Spleen (tissue), 11 donors: Measurements from ENCODE around the gene ARL15. TPM values are rescaled to one million over a fixed set of nuclear protein-coding genes. Genes with fewer than 3 reads are reported as not detected.
"Not testable (repeated sequence)": the region's sequence is repeated elsewhere in the genome, so short reads cannot be mapped to it uniquely, and the experiment has no call there.

Experiments
- DNase-seq: peaks from one replicate; pipeline ENCODE4 v3.0.0-alpha.2; 2020
- H3K27ac ChIP-seq, 8 donors: fragments of 200-600 bp; sonication (generic) in 7 of 8; 1 replicate in 4 of 8; 2 replicates in 4 of 8; pipeline versions ENCODE4 v1.5.0 to v1.8.0; 2016 to 2021; ENCODE audit warnings: inconsistent platforms in 4 of 8, mild to moderate bottlenecking in 4 of 8, moderate library complexity in 1 of 8
- H3K27me3 ChIP-seq, 7 donors: fragments of 200-600 bp; sonication (generic) in 6 of 7; replicated peaks in 1 of 7; 1 replicate in 4 of 7; 2 replicates in 3 of 7; pipeline versions ENCODE4 v1.5.0 to v1.8.0; 2016 to 2021; ENCODE audit warnings: inconsistent platforms in 3 of 7, mild to moderate bottlenecking in 1 of 7
- H3K36me3 ChIP-seq, 6 donors: fragments of 200-600 bp; sonication (generic) in 5 of 6; 1 replicate in 4 of 6; 2 replicates in 2 of 6; pipeline versions ENCODE4 v1.5.0 to v1.8.0; 2016 to 2021; ENCODE audit warnings: inconsistent platforms in 2 of 6
- H3K4me1 ChIP-seq, 6 donors: fragments of 200-600 bp; sonication (generic) in 5 of 6; 1 replicate in 3 of 6; 2 replicates in 3 of 6; pipeline versions ENCODE4 v1.5.0 to v1.8.0; 2016 to 2021; ENCODE audit warnings: inconsistent platforms in 3 of 6
- H3K4me3 ChIP-seq, 8 donors: fragments of 200-600 bp; sonication (generic) in 7 of 8; 1 replicate in 4 of 8; 2 replicates in 4 of 8; pipeline versions ENCODE4 v1.5.0 to v1.8.0; 2016 to 2021; ENCODE audit warnings: inconsistent platforms in 4 of 8, mild to moderate bottlenecking in 4 of 8, moderate library complexity in 2 of 8
- H3K9me3 ChIP-seq, 8 donors: fragments of 200-600 bp; sonication (generic) in 7 of 8; 1 replicate in 4 of 8; 2 replicates in 4 of 8; pipeline versions ENCODE4 v1.5.0 to v1.8.0; 2016 to 2021; ENCODE audit warnings: inconsistent platforms in 4 of 8
- POLR2A ChIP-seq, 3 donors: fragments of 450-650 bp; IDR thresholded peaks; one replicate each; pipeline ENCODE4 v1.5.1; 2017; ENCODE audit warnings: antibody characterized with exemption in 3 of 3, mild to moderate bottlenecking in 1 of 3
- POLR2AphosphoS5 ChIP-seq, 3 donors: sonication (generic); formaldehyde crosslinking; IDR thresholded peaks; one replicate each; pipeline ENCODE4 v1.5.1; 2017; ENCODE audit warnings: antibody characterized with exemption in 3 of 3
- WGBS, 5 donors: extraction: QIAGEN DNeasy Blood & Tissue Kit in 3 of 5; methylation state at CpG; one replicate each; pipeline versions ENCODE4 v1.1.5 to v1.1.7; 2013 to 2018; 5-methylcytosine and 5-hydroxymethylcytosine counted together
- intact Hi-C: fragments of 100-400 bp; cut with DNase I; formaldehyde crosslinking; loops from one replicate; pipeline ENCODE4 v1.15.0; 2023; ENCODE audit warnings: low total_unique reads
- microRNA-seq, 3 donors: library from miRNA; unstranded; fragments of <30 nt; microRNA quantifications; one replicate each; pipeline versions ENCODE4 to v1.1.0, GENCODE V29; 2019 to 2020
- polyA plus RNA-seq, 3 donors: library from polyadenylated mRNA; stranded (reverse); fragments of 200-250 nt; gene quantifications; one replicate each; pipeline ENCODE4 v1.2.1, GENCODE V29; 2013
- small RNA-seq, 4 donors: library from RNA; depleted of rRNA; stranded (forward); fragments of <200 nt; gene quantifications; one replicate each; pipeline ENCODE3, GENCODE V24; 2016
- total RNA-seq, 7 donors: library from RNA; depleted of rRNA in 3 of 7; stranded (reverse); fragments of >200 nt in 3 of 7; fragmentation: NEBNext Ultra II Directional in 4 of 7; extraction: Animal tissue kit (Norgen Biotek cat#: 25700) in 4 of 7; gene quantifications; one replicate each; pipeline versions ENCODE4 v1.1.0 to v1.2.1, GENCODE V29; 2016 to 2021
- TF ChIP-seq, protein P1 (sequence below), 11 experiments: fragments of 200-600 bp in 7 of 11; fragments of 450-650 bp in 4 of 11; sonication (generic) in 4 of 11; IDR thresholded peaks in 8 of 11; conservative IDR thresholded peaks in 3 of 11; 1 replicate in 7 of 11; 2 replicates in 4 of 11; pipeline versions ENCODE4 v1.4.0 to v1.8.0; 2016 to 2021; ENCODE audit warnings: antibody characterized with exemption in 11 of 11, inconsistent platforms in 4 of 11, mild to moderate bottlenecking in 1 of 11
- donor health status: healthy with polysubstance abuse.
- donor health status: DM: no; HTN: no; CAD: no; lungs with moderate emphysema.
- donor health status: DM: no; HTN: no; CAD: no.
- donor health status: Bipolar disorder and iron deficiency.
- donor health status: healthy.
- donor health status: DM: no; HTN: no; CAD: no.
- donor health status: DM: yes; HTN: yes; CAD: no.

ARL15 gene
- total and polyA plus RNA-seq, 10 donors, result 6.3 to 70.2 (median 37.1) TPM

DNA sequence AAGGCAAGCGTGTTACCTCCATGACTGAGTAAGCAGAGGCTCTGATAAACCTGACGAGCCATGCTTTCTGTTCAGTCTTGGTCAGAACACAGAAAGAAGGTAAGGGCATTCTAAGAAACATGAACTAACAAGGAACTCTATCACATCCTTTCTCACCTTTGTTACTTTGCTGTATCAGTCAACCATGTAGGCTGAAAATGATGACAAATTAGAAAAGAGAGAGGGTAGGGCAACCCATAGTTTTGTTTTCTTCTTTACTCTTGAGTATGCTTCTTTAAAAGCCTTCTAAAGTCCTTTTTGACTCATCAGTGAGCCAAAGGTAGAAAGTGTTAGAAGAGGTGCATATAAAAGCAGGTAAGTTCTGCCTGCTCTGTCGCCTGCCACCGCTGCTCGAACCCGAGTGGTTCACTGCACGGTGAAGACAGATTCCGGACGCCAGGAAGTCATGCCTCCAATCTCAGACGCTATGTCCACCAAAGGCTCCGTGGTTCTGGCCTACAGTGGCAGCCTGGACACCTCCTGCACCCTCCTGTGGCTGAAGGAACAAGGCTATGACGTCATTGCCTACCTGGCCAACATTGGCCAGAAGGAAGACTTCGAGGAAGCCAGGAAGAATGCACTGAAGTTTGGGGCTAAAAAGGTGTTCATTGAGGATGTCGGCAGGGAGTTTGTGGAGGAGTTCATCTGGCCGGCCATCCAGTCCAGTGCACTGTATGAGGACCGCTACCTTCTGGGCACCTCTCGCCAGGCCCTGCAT is 451.5 kb downstream of the ARL15 start:
- no peaks in the 10 kb centered on the region for H3K36me3 ChIP-seq
- no peak overlapping the region for H3K4me3 ChIP-seq
- WGBS, 5 donors, result 89 to 92% (median 91%) methylated on average over 17 of the region's 17 CpGs
- no peaks in the 10 kb centered on the region for H3K27me3 ChIP-seq
- H3K27ac ChIP-seq, result no peak overlapping the region
- TF ChIP-seq POLR2AphosphoS5 (IDR thresholded peaks at IDR 0.05) (no peak), POLR2A (IDR thresholded peaks at IDR 0.05) (no peak)
- TF ChIP-seq, protein P1, sequence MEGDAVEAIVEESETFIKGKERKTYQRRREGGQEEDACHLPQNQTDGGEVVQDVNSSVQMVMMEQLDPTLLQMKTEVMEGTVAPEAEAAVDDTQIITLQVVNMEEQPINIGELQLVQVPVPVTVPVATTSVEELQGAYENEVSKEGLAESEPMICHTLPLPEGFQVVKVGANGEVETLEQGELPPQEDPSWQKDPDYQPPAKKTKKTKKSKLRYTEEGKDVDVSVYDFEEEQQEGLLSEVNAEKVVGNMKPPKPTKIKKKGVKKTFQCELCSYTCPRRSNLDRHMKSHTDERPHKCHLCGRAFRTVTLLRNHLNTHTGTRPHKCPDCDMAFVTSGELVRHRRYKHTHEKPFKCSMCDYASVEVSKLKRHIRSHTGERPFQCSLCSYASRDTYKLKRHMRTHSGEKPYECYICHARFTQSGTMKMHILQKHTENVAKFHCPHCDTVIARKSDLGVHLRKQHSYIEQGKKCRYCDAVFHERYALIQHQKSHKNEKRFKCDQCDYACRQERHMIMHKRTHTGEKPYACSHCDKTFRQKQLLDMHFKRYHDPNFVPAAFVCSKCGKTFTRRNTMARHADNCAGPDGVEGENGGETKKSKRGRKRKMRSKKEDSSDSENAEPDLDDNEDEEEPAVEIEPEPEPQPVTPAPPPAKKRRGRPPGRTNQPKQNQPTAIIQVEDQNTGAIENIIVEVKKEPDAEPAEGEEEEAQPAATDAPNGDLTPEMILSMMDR (IDR thresholded peaks at IDR 0.05 in 8 of 11, conservative IDR thresholded peaks at IDR 0.05 in 3 of 11), result no peak
- intact Hi-C loops, result no loop called here
- H3K9me3 ChIP-seq, result peaks cover 0 to 16% (median 11%) of the 10 kb centered on the region in 8 donors
- no peak for DNase-seq
- H3K4me1 ChIP-seq, result no peaks in the 10 kb centered on the region

DNA sequence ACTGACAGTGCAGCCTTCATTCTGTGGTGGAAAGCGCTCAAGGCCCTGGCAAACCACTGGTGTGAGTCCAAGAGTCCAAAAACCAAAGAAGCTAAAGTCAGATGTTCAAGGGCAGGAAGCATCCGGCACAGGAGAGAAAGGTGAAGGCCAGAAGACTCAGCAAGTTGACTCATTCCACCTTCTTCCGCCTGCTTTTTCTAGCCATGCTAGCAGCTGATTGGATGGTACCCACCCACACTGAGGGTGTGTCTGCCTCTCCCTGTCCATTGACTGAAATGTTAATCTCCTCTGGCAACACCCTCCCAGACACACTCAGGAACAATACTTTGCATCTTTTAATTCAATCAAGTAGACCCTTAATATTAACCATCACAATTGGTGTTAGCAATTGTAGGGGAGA is 453.9 kb downstream of the ARL15 start:
- Histone ChIP-seq H3K36me3 (no peaks in the 10 kb centered on the region), H3K4me3 (no peak overlapping the region), H3K9me3 (peaks cover 0 to 27% (median 14%) of the 10 kb centered on the region in 8 donors), H3K27me3 (no peaks in the 10 kb centered on the region), H3K4me1 (no peaks in the 10 kb centered on the region), H3K27ac (no peak overlapping the region)
- WGBS, 5 donors, result 64 to 88% (median 87%) methylated on average over 3 of the region's 3 CpGs
- TF ChIP-seq POLR2AphosphoS5 (IDR thresholded peaks at IDR 0.05) (no peak), POLR2A (IDR thresholded peaks at IDR 0.05) (no peak)
- TF ChIP-seq, protein P1 (IDR thresholded peaks at IDR 0.05 in 8 of 11, conservative IDR thresholded peaks at IDR 0.05 in 3 of 11), result no peak
- intact Hi-C loops, result no loop called here
- no peak for DNase-seq

DNA sequence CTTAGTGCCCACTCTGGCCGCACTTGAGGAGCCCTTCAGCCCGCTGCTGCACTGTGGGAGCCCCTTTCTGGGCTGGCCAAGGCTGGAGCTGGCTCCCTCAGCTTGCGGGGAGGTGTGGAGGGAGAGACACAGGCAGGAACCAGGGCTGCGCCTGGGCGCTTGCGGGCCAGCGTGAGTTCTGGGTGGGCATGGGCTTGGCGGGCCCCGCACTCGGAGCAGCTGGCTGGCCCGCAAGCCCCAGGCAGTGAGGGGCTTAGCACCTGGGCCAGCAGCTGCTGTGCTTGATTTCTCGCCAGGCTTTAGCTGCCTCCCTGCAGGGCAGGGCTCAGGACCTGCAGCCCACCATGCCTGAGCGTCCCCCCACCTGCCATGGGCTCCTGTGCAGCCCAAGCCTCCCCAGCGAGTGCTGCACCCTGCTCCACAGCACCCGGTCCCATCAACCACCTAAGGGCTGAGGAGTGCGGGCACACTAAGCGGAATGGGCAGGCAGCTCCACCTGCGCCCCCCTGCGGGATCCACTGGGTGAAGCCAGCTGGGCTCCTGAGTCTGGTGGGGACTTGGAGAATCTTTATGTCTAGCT is 473.4 kb downstream of the ARL15 start:
- H3K36me3 ChIP-seq, intact Hi-C loops: not testable (repeated sequence)
- WGBS, 5 donors, result 93 to 96% (median 94%) methylated on average over 8 to 19 of the region's 19 CpGs

DNA sequence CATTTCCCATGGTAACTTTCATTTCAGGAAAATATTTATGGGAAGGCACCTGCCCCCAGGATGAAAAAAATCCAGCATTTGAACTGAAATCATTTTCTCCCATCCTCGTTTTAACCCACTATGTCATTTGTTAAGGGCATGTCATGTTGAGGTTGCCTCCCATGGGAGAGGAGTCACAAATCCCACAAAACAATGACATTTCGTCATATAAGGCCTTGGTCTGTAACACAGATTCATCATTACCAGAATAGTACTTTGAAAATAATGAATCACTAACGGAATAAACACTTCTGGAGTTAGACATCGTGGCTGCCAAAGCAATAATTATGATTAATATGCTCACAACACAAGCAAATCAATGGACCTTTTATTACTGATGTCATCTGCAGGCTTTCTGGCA is 475.9 kb downstream of the ARL15 start:
- no peaks in the 10 kb centered on the region for H3K36me3 ChIP-seq
- H3K9me3 ChIP-seq, result peaks cover 0 to 37% (median 17%) of the 10 kb centered on the region in 8 donors
- DNase-seq, result no peak
- 64 to 75% (median 69%) methylated on average over 4 of the region's 4 CpGs for WGBS, 5 donors
- no peak overlapping the region for H3K27ac ChIP-seq
- H3K4me1 ChIP-seq, result no peaks in the 10 kb centered on the region
- intact Hi-C loops, result no loop called here
- no peak overlapping the region for H3K4me3 ChIP-seq
- H3K27me3 ChIP-seq, result no peaks in the 10 kb centered on the region
- TF ChIP-seq, protein P1 (IDR thresholded peaks at IDR 0.05 in 8 of 11, conservative IDR thresholded peaks at IDR 0.05 in 3 of 11), result no peak
- no peak for TF ChIP-seq POLR2A (IDR thresholded peaks at IDR 0.05)
- no peak for TF ChIP-seq POLR2AphosphoS5 (IDR thresholded peaks at IDR 0.05)

More for the DNA sequence above, 473.4 kb downstream of the ARL15 start:
- H3K27ac ChIP-seq, H3K4me3 ChIP-seq, H3K4me1 ChIP-seq, DNase-seq, H3K27me3 ChIP-seq: not testable (repeated sequence)
- peaks cover 0 to 39% (median 17%) of the 10 kb centered on the region in 8 donors for H3K9me3 ChIP-seq

Small RNAs within 50 kb of the gene (microRNA-seq; reads per million reads assigned to microRNA genes)
- gene MIR4459 (0 reads per million in 3 donors), gene MIR581 (0 to 1.1 (median 0.28) reads per million in 3 donors)

Small RNAs within 50 kb of the gene (small RNA-seq; reads per million reads assigned to genes)
- gene AC008873.1 (0 reads per million in 4 donors), gene MIR4459 (0 reads per million in 4 donors), gene MIR581 (0 to 0.07 (median 0) reads per million in 4 donors), gene RNU6-272P (0 reads per million in 4 donors)

Other genes starting within 250 kb of the ARL15 start
- gene HSPB3, start 145.1 kb upstream of the ARL15 start, total RNA-seq, result under 1 TPM in 1 of 7 donors, not detected in 6; 0.49 TPM
- under 1 TPM; 0.45 to 0.67 (median 0.59) TPM for gene HSPB3, start 145.1 kb upstream of the ARL15 start, polyA plus RNA-seq
- gene SNX18, start 207.2 kb upstream of the ARL15 start, total RNA-seq, result 10 to 100 TPM; 59.2 to 82.5 (median 71.9) TPM
- gene SNX18, start 207.2 kb upstream of the ARL15 start, polyA plus RNA-seq, result 10 to 100 TPM in 1 of 3 donors, 1 to 10 TPM in 2; 4.8 to 13.0 (median 8.2) TPM